Stromal cell of bone marrow (primary cell): ENCODE data around the gene MYOZ3.

Source experiments
- DNase-seq: peaks from one replicate; pipeline ENCODE4 v3.0.0-alpha.2; 2012; ENCODE audit warnings: low read depth

MYOZ3 gene

GRCh38 chr5:150661086-150661485 is at the start of gene MYOZ3:
TSS of gene MYOZ3 (plus strand) at chr5:150661251. CDS start at chr5:150662942, 1,691 bp downstream.
- no peak for DNase-seq

GRCh38 chr5:150612405-150612804 is 48.6 kb upstream of the MYOZ3 start:
- no peak for DNase-seq

GRCh38 chr5:150612905-150613670 is 48.0 kb upstream of the MYOZ3 start:
- no peak for DNase-seq

- DNase-seq = no peak
Measured at GRCh38 chr5:150613991-150614660, 46.9 kb upstream of the MYOZ3 start.

- no peak for DNase-seq
Measured at GRCh38 chr5:150614661-150615060, 46.4 kb upstream of the MYOZ3 start.

- DNase-seq = peak; percentile 39
Measured at GRCh38 chr5:150615141-150615699, 45.8 kb upstream of the MYOZ3 start.

GRCh38 chr5:150616024-150616470 is 45.0 kb upstream of the MYOZ3 start:
- no peak for DNase-seq

- no peak for DNase-seq
Measured at GRCh38 chr5:150616506-150616905, 44.5 kb upstream of the MYOZ3 start.

- no peak for DNase-seq
Measured at GRCh38 chr5:150618163-150618562, 42.9 kb upstream of the MYOZ3 start.

GRCh38 chr5:150618588-150619281 is 42.3 kb upstream of the MYOZ3 start:
- DNase-seq = no peak

- no peak for DNase-seq
Measured at GRCh38 chr5:150619359-150620230, 41.5 kb upstream of the MYOZ3 start.

GRCh38 chr5:150621301-150621700 is 39.8 kb upstream of the MYOZ3 start:
- DNase-seq = no peak

GRCh38 chr5:150622157-150622556 is 38.9 kb upstream of the MYOZ3 start:
- no peak for DNase-seq

- no peak for DNase-seq
Measured at GRCh38 chr5:150623152-150623877, 37.7 kb upstream of the MYOZ3 start.

GRCh38 chr5:150623878-150624216 is 37.2 kb upstream of the MYOZ3 start:
- DNase-seq = no peak

GRCh38 chr5:150624334-150625163 is 36.5 kb upstream of the MYOZ3 start:
- DNase-seq = no peak

- DNase-seq = no peak
Measured at GRCh38 chr5:150625164-150625535, 35.9 kb upstream of the MYOZ3 start.

- no peak for DNase-seq
Measured at GRCh38 chr5:150625831-150626746, 35.0 kb upstream of the MYOZ3 start.

GRCh38 chr5:150626853-150627276 is 34.2 kb upstream of the MYOZ3 start:
- no peak for DNase-seq
